ENCODE results near the gene FAM219A.

The FAM219A gene

DNA sequence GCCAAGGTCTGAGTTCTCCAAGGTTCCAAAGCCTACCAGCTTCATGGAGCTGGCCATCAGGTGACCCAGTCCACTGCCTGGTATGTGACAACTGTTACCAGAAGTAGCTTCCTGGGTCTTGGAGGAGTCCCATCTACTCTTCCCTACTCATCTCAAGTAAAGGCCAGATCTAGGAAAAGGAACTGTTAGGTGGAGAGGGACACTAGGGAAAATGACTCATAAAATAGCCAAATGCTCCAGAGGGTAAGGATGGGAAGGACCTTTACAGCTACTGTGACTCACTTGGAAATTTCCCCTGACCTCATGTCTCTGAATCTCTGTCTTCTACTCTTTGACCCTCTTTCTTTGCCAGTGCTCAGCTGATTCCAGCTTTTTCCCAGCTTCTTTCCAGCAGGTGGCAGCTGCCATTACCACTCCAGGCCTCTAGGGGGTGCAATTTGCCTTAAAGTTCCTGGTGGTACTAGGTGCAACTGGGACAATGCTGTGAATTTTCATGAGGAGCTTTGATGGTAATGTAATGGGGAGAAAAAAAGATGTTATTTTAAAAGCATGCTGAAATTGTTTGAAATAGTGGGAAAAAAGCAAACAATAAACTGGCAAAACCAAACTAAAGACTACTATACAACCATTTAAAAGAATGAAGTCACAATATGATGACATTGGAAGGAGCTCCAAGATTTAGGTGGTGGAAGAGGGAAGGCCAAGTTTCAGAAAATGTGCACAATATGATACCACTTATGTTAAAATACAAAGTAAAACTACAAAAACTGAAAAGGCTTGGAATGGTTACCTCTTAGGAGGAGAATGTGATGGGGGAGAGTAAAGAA is 54.6 kb downstream of the FAM219A start:
- H3K4me3 ChIP-seq (ENCODE audit: low read length), result no peak overlapping the region
- TF ChIP-seq, protein P1, sequence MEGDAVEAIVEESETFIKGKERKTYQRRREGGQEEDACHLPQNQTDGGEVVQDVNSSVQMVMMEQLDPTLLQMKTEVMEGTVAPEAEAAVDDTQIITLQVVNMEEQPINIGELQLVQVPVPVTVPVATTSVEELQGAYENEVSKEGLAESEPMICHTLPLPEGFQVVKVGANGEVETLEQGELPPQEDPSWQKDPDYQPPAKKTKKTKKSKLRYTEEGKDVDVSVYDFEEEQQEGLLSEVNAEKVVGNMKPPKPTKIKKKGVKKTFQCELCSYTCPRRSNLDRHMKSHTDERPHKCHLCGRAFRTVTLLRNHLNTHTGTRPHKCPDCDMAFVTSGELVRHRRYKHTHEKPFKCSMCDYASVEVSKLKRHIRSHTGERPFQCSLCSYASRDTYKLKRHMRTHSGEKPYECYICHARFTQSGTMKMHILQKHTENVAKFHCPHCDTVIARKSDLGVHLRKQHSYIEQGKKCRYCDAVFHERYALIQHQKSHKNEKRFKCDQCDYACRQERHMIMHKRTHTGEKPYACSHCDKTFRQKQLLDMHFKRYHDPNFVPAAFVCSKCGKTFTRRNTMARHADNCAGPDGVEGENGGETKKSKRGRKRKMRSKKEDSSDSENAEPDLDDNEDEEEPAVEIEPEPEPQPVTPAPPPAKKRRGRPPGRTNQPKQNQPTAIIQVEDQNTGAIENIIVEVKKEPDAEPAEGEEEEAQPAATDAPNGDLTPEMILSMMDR (conservative IDR thresholded peaks at IDR 0.05; ENCODE audit: low read depth, low read length), result peak; percentile 99
- DNase-seq (ENCODE audit: low read depth), result peak; percentile 16

DNA sequence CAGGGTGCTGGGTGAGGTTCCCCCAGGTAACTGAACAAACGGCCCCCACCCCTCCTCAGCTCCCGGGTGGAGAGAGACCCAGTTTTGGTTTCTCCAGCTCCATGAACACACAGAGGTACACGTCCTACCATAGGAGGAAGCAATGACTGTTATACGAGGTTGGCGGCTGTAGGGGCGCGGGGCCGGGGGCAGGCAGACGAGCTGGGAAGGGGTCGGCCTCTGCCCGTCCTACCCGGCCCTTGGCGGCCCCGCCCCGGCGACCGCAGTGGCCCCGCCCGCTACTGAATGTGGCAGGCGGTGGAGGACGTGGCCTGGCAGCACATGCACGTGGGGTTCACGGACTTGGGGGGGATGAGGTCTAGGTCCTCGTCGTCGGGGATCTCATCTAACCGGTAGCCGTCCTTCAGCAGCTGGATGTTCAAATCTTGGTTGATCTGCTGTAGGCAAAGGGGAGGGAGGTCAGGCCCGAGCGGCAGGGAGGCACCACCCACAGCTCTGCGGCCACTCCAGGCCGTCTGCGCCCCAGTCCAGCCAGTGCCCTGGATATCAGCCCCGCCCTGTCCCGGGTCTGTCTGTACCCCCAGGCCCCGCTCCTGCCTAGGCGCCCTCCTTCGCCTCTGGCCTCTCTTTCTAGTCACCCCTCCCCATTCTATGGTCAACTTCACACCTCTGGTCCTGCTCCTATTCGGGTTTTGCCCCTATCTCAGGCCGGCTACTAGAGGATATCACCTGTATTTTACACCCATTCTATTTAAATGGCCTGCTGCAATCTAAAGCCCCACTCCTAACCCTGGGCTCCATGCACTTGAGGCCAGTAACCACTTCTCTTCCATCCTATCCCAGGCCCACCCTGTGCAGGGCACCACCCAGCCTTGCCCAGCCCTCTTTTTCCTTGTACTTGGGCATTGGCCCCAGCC is 57.4 kb downstream of the FAM219A start:
- TF ChIP-seq, protein P1 (conservative IDR thresholded peaks at IDR 0.05; ENCODE audit: low read depth, low read length), result no peak
- no peak for DNase-seq (ENCODE audit: low read depth)
- no peak overlapping the region for H3K4me3 ChIP-seq (ENCODE audit: low read length)

DNA sequence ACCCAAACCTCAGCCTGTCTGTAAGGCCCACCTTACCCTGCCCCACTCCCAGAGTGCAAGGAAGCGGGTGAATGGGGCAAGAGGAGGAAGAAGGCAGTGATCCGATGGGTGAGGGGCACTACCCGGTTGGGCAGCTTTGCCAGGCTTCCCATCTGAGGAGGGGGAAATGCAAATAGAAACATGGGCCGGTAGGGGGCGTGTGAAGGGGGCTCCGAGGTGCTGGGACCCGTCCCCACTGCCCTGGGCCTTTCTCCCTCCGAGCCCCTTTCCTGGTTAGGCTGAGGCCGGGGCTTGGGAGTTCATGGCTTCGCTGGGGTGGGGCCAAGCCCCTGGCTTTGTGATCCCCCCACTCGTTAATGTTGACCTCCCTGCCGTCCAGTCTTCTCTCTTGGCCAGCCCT is 58.1 kb downstream of the FAM219A start:
- no peak for DNase-seq (ENCODE audit: low read depth)
- TF ChIP-seq, protein P1 (conservative IDR thresholded peaks at IDR 0.05; ENCODE audit: low read depth, low read length), result peak; percentile 29
- H3K4me3 ChIP-seq (ENCODE audit: low read length), result no peak overlapping the region

DNA sequence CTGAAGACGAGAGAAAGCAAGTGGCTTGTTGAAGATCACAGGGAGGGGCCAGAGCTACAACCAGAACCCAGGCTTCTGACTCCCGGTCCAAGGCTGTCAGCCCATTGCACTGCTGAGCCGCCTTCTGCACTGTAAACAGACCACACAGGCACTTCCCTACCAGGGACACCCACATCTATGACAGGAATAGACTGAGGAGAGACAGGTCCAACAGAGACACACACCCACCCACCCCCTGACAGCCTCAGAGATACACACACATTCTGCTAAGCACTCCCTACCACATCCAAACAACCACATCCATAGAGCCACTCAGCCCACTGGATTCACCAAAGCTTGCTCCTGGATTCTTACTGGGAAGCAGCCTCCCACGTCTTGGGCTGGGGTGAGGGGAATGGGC is 58.6 kb downstream of the FAM219A start:
- TF ChIP-seq, protein P1 (conservative IDR thresholded peaks at IDR 0.05; ENCODE audit: low read depth, low read length), result no peak
- no peak for DNase-seq (ENCODE audit: low read depth)
- H3K4me3 ChIP-seq (ENCODE audit: low read length), result no peak overlapping the region

DNA sequence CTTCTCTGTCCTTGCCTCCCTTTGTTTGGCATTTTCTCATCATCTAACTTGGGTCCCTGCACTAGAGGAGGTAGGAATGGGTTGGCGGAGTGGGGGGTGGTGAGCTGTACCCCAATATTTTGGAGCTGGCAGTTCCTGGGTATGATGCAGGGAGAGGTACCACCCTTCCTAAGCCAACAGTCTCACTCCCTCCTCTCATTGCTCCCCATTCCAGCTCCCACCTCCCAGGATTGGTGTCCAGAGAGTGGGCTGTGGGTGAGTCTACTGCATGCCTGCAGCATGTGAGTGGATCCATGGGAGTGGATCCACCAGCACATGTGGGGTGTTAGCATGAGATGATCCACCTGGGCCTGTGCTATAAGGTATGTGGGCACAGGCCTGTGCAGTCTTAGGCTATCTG is 59.5 kb downstream of the FAM219A start:
- no peak overlapping the region for H3K4me3 ChIP-seq (ENCODE audit: low read length)
- no peak for DNase-seq (ENCODE audit: low read depth)
- TF ChIP-seq, protein P1 (conservative IDR thresholded peaks at IDR 0.05; ENCODE audit: low read depth, low read length), result no peak

DNA sequence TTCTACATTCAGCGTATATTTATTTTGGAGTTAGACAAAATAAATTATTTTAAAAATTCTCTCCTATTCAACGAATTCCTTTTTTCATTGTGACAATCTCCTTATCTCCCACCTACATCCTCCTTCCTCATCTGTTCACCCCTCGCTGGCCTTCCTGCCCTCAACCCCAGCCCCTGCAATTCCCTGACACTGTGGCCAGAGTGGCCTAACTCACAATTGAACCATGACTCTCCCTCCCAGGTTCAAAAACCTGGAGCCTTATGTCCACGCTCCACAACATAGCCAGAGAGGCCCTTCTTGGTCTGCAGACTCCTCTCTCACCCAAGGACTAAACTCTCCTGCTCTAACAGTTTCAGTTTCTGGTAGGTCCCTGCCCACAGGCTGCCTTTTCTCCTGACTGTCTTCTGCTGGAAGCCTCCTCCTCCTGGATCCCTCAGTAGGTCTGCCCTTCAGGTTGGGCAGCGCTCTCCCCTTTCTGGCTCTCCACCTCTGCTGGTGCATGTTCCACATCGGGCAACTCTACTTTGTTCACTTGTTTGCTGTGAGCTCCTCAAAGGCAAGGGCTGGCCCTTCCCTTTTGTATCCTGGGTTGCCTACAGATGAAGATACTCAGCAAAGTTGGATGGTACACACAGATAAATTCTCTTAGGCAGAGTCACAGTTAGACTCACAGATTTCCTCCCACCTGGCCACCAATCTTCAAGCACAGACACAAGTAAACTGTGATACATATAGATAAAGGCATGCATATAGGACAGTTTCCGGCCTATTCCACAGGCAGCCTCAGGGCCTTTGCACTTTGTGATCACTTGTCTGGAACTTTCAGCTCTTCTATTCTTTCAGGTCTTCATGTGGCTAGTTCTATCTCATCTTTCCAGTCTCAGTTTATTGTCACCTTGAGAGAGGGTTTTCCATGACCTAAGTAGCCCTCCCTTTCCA is 61.8 kb downstream of the FAM219A start:
- no peak for DNase-seq (ENCODE audit: low read depth)
- TF ChIP-seq, protein P1 (conservative IDR thresholded peaks at IDR 0.05; ENCODE audit: low read depth, low read length), result no peak
- no peak overlapping the region for H3K4me3 ChIP-seq (ENCODE audit: low read length)

Data from retinal pigment epithelial cell (primary cell).